Gastrocnemius medialis (tissue), 4 donors: Measurements from ENCODE around the gene APBB2.

Source experiments
- POLR2A ChIP-seq, 2 donors: fragments of 450-650 bp; IDR thresholded peaks; one replicate each; pipeline ENCODE4 v1.6.1; 2017; ENCODE audit warnings: antibody characterized with exemption in 2 of 2, mild to moderate bottlenecking in 2 of 2, moderate library complexity in 2 of 2
- TF ChIP-seq, protein P1 (sequence below), 5 experiments: fragments of 450-650 bp in 3 of 5; fragments of 200-600 bp in 2 of 5; sonication (generic) in 2 of 5; IDR thresholded peaks in 4 of 5; conservative IDR thresholded peaks in 1 of 5; 1 replicate in 4 of 5; 2 replicates in 1 of 5; pipeline ENCODE4 v1.5.1; 2016 to 2019; ENCODE audit warnings: antibody characterized with exemption in 5 of 5, mild to moderate bottlenecking in 3 of 5, moderate library complexity in 3 of 5

DNA sequence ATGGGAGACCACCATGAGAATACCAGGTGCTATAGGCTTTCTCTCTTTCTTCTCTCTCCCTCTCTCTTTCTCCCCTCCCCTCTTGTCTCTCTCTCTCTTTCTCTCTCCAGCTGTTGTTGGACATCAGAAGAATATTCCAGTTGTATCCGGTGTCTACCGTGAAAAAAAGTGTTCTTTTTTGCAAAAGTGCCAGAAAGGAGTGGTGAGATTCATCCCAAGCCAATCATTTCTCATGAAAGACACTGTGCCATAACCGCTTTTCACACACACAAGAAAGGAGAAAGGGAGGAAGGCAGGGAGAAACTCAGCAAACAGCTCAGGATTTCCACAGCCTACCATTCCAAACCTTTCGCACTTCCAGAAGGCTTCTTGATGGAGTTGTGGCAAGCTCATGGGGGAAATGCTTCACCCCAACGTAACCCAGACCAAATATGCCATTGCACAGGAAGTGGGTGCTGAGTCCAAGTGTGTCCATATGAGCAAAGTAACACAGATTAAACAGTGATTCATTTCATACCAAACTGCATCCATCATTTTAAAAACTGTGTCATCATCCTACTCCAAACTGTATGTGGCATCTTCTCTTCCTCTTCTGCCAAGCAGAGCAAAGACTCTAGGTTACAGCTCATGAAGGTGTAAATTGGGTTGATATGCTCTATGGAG is 224.0 kb downstream of the APBB2 start:
- TF ChIP-seq, protein P1, sequence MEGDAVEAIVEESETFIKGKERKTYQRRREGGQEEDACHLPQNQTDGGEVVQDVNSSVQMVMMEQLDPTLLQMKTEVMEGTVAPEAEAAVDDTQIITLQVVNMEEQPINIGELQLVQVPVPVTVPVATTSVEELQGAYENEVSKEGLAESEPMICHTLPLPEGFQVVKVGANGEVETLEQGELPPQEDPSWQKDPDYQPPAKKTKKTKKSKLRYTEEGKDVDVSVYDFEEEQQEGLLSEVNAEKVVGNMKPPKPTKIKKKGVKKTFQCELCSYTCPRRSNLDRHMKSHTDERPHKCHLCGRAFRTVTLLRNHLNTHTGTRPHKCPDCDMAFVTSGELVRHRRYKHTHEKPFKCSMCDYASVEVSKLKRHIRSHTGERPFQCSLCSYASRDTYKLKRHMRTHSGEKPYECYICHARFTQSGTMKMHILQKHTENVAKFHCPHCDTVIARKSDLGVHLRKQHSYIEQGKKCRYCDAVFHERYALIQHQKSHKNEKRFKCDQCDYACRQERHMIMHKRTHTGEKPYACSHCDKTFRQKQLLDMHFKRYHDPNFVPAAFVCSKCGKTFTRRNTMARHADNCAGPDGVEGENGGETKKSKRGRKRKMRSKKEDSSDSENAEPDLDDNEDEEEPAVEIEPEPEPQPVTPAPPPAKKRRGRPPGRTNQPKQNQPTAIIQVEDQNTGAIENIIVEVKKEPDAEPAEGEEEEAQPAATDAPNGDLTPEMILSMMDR (IDR thresholded peaks at IDR 0.05 in 4 of 5, conservative IDR thresholded peaks at IDR 0.05 in 1 of 5) = no peak
- TF ChIP-seq POLR2A (IDR thresholded peaks at IDR 0.05) = no peak
